Activated CD4-positive, alpha-beta T cell treated with anti-CD3 and anti-CD28 coated beads, Interleukin-2, amount 10 ng/mL, durations not matched to agents 24 days and 14 days (primary cell): Measurements from ENCODE around the gene AIP. TPM values are rescaled to one million over a fixed set of nuclear protein-coding genes. Genes with fewer than 3 reads are reported as not detected.

Experiments used
- DNase-seq: peaks from one replicate; pipeline ENCODE4 v3.0.0; 2022
- H3K27ac Mint-ChIP-seq: one replicate; pipeline ENCODE4 v1.8.0; 2022; ENCODE audit warnings: mild to moderate bottlenecking, mixed read lengths
- H3K27me3 Mint-ChIP-seq: one replicate; pipeline ENCODE4 v1.8.0; 2022; ENCODE audit warnings: mixed read lengths
- H3K36me3 Mint-ChIP-seq: one replicate; pipeline ENCODE4 v1.8.0; 2022; ENCODE audit warnings: low read depth, mild to moderate bottlenecking, mixed read lengths
- H3K4me1 Mint-ChIP-seq: one replicate; pipeline ENCODE4 v1.8.0; 2021; ENCODE audit warnings: mixed read lengths
- H3K4me3 Mint-ChIP-seq: one replicate; pipeline ENCODE4 v1.8.0; 2022; ENCODE audit warnings: mild to moderate bottlenecking, moderate library complexity, mixed read lengths
- H3K9me3 Mint-ChIP-seq: one replicate; pipeline ENCODE4 v1.8.0; 2021; ENCODE audit warnings: mixed read lengths
- intact Hi-C: fragments of 100-400 bp; cut with micrococcal nuclease; formaldehyde crosslinking; loops from one replicate; pipeline ENCODE4 v1.15.1; 2023
- total RNA-seq: library from RNA; stranded (reverse); gene quantifications from 2 replicates; pipeline ENCODE4 v1.2.3, GENCODE V29; 2022

The AIP gene
- total RNA-seq, 1 donor from 2014 or later = 189 TPM

- intact Hi-C loops = loop anchor here (10.0 kb wide), 1 partner anchor 535 kb away; the partner anchor contains the start of gene PC
- no peak for DNase-seq
- Mint-ChIP-seq H3K27ac (peak overlapping the region; percentile 99), H3K9me3 (peaks cover 6% of the 10 kb centered on the region), H3K27me3 (no peaks in the 10 kb centered on the region), H3K4me1 (peaks cover 46% of the 10 kb centered on the region), H3K4me3 (no peak overlapping the region), H3K36me3 (peaks cover 66% of the 10 kb centered on the region)
Measured at GRCh38 chr11:67489203-67489884, 6.5 kb downstream of the AIP start.

- no peak for DNase-seq
- H3K27me3 Mint-ChIP-seq = no peaks in the 10 kb centered on the region
- H3K27ac Mint-ChIP-seq = peak overlapping the region; percentile 86
- intact Hi-C loops = loop anchor here (10.0 kb wide), 1 partner anchor 535 kb away; the partner anchor contains the start of gene PC
- H3K4me1 Mint-ChIP-seq = peaks cover 38% of the 10 kb centered on the region
- no peak overlapping the region for H3K4me3 Mint-ChIP-seq
- H3K9me3 Mint-ChIP-seq = peaks cover 6% of the 10 kb centered on the region
- peaks cover 59% of the 10 kb centered on the region for H3K36me3 Mint-ChIP-seq
Measured at GRCh38 chr11:67489885-67490726, 7.3 kb downstream of the AIP start.

GRCh38 chr11:67490727-67491065, 7.9 kb downstream of the AIP start:
- intact Hi-C loops = no loop called here
- Mint-ChIP-seq H3K36me3 (peaks cover 59% of the 10 kb centered on the region), H3K4me3 (no peak overlapping the region), H3K27me3 (no peaks in the 10 kb centered on the region), H3K27ac (peak overlapping the region; percentile 73), H3K4me1 (peaks cover 36% of the 10 kb centered on the region), H3K9me3 (peaks cover 6% of the 10 kb centered on the region)
- DNase-seq = no peak

- intact Hi-C loops = no loop called here
- H3K27ac Mint-ChIP-seq = peak overlapping the region; percentile 73
- peaks cover 30% of the 10 kb centered on the region for H3K4me1 Mint-ChIP-seq
- peaks cover 58% of the 10 kb centered on the region for H3K36me3 Mint-ChIP-seq
- H3K27me3 Mint-ChIP-seq = no peaks in the 10 kb centered on the region
- no peak overlapping the region for H3K4me3 Mint-ChIP-seq
- DNase-seq = no peak
- peaks cover under 1% of the 10 kb centered on the region for H3K9me3 Mint-ChIP-seq
Measured at GRCh38 chr11:67491276-67492068, 8.6 kb downstream of the AIP start.

DNA sequence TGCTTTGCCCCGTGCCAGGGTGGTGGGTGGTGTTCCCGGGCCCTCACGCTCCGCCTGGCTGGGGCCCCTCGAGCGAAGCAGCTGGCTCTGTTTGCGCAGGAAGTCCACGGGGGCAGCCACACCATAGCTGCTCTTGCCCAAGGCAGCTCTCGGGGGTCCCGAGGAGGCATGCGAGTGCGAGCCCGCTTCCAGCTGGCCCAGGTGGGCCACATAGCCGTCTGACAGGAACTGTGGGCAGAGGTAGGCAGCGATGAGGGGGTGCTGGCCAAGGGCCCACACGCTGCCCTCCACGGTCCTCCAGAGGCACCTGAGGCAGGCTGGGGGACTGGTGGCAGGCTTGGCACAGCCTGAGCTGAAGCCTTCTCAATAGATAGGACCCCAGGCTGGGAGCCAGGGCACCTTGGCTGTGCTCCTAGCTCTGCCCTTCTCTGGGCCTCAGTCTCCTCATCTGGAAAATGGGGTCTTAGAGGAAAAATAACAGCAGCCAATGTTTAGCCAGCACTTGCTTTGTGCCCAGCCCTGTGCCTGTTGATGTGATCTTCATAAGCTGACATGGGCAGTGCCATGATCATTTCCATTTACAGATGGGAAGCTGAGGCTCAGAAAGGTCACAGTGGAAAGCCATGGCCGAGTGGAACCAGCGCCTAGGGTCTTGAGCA, 9.4 kb downstream of the AIP start:
- no peak overlapping the region for H3K27ac Mint-ChIP-seq
- no peaks in the 10 kb centered on the region for H3K9me3 Mint-ChIP-seq
- DNase-seq = no peak
- no peaks in the 10 kb centered on the region for H3K27me3 Mint-ChIP-seq
- H3K4me1 Mint-ChIP-seq = peaks cover 23% of the 10 kb centered on the region
- peaks cover 57% of the 10 kb centered on the region for H3K36me3 Mint-ChIP-seq
- intact Hi-C loops = no loop called here
- no peak overlapping the region for H3K4me3 Mint-ChIP-seq

- H3K9me3 Mint-ChIP-seq = no peaks in the 10 kb centered on the region
- H3K4me3 Mint-ChIP-seq = no peak overlapping the region
- no peak overlapping the region for H3K27ac Mint-ChIP-seq
- peaks cover 55% of the 10 kb centered on the region for H3K36me3 Mint-ChIP-seq
- H3K27me3 Mint-ChIP-seq = no peaks in the 10 kb centered on the region
- peak; percentile 74 for DNase-seq
- intact Hi-C loops = no loop called here
- peaks cover 16% of the 10 kb centered on the region for H3K4me1 Mint-ChIP-seq
Measured at GRCh38 chr11:67492801-67493547, 10.1 kb downstream of the AIP start.

GRCh38 chr11:67493548-67494370, 10.9 kb downstream of the AIP start:
- Mint-ChIP-seq H3K4me1 (peaks cover 8% of the 10 kb centered on the region), H3K27ac (no peak overlapping the region), H3K9me3 (no peaks in the 10 kb centered on the region), H3K36me3 (peaks cover 50% of the 10 kb centered on the region), H3K27me3 (no peaks in the 10 kb centered on the region), H3K4me3 (no peak overlapping the region)
- intact Hi-C loops = no loop called here
- no peak for DNase-seq

DNA sequence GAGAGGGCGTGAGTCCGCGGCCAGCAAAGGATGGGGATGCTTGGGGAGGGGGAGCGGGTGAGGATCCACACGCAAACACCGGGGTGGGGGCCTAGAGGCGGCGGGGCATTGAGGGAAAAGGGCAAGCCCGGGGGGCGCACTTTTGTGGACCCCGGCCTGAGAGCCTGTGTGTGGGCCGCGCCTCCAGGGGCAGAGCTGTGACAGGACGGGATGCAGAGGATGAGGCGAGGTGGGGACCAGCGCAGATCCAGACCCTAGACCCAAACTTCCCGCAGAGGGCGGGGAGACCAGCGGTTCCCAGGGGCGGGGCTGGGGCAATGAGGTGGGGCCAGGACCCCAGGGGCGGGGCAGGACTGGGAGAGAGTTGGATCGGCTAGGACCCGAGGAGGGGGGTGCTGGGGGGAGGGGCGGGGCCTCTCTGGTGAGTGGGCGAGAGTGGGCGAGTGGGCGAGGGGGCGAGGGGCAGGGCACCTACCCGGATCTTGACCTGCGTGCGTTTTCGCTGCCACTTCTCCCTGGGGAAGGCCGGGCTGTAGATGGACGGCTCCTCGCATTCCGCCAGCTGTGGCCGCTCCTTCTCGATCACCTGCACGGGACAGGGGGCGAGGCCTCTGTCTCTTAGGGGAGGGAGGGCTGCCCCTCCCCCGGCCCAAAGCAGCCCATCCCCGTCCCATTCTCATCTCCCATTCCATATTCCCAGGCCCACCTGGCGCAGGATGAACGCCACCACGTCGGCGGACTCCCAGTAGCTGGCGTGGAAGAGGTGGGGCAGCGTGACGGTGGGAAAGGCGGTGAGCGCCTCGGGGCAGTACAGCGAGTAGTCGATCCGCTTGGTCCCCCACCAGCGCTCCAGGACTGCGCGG, 11.8 kb downstream of the AIP start:
- Mint-ChIP-seq H3K36me3 (peaks cover 52% of the 10 kb centered on the region), H3K9me3 (peaks cover 2% of the 10 kb centered on the region), H3K4me3 (no peak overlapping the region), H3K27me3 (no peaks in the 10 kb centered on the region), H3K4me1 (peaks cover 7% of the 10 kb centered on the region), H3K27ac (no peak overlapping the region)
- intact Hi-C loops = no loop called here
- DNase-seq = no peak

DNA sequence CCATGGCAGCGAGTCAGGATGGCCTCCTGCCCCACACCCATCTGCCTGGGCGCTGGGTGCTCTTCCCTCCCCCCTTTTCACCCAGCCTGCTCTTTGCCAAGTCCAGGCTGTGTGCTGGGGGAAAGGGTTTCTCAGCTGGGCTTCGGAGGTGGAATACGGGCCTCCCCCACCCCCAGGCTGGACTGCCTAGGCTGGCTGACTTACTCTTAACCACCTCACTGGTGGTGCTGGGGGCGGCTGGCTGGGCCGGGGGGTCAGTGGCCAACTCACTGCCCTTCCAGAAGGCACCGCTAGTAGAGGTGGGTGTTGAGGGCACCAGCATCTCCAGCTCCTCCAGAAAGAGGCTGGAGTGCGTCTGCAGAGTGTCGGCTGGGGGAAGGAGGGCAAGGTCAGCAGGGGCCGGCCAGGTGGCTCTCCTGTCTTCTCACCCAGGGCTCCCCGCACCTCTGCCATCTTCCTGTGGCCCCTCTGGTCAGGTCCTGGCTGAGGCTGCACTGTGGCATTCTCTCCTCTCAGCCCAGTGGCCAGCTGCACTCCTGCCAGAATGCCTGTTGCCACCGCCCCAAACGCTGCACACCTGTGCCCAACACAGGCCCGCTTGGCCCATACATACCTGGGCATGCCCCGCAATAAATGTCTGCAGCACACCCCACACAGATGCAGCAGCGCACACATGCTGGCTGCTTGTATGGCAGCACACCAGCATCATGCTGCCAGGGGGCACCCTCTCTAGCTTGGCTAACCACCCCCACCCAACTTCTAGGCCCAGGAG, 12.6 kb downstream of the AIP start:
- peaks cover 4% of the 10 kb centered on the region for H3K4me1 Mint-ChIP-seq
- DNase-seq = no peak
- no peak overlapping the region for H3K4me3 Mint-ChIP-seq
- no peaks in the 10 kb centered on the region for H3K27me3 Mint-ChIP-seq
- intact Hi-C loops = no loop called here
- H3K9me3 Mint-ChIP-seq = peaks cover 3% of the 10 kb centered on the region
- no peak overlapping the region for H3K27ac Mint-ChIP-seq
- peaks cover 49% of the 10 kb centered on the region for H3K36me3 Mint-ChIP-seq

DNA sequence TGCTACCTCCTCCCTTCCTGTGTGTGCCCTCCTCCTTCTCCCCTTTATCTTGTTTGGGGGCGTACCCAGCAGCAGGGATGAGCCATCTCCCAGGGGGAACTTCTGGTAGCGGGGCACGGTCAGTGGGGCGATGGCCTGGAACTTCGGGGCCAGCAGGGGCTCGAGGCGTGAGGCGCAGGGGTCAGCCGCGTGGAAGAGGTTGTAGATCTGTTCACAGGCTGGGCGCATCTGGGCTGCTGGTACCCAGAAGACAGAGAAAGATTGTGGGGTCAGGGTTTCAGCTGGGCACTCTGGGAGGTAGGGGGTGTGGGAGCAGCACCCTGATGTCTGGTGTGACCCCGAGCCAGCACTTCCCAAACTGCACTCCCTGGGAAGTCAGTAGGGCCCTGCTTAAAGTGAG, 13.3 kb downstream of the AIP start:
- no peaks in the 10 kb centered on the region for H3K27me3 Mint-ChIP-seq
- no peak overlapping the region for H3K27ac Mint-ChIP-seq
- H3K9me3 Mint-ChIP-seq = peaks cover 3% of the 10 kb centered on the region
- intact Hi-C loops = no loop called here
- H3K4me1 Mint-ChIP-seq = peaks cover 11% of the 10 kb centered on the region
- DNase-seq = no peak
- no peak overlapping the region for H3K4me3 Mint-ChIP-seq
- H3K36me3 Mint-ChIP-seq = peaks cover 52% of the 10 kb centered on the region

DNA sequence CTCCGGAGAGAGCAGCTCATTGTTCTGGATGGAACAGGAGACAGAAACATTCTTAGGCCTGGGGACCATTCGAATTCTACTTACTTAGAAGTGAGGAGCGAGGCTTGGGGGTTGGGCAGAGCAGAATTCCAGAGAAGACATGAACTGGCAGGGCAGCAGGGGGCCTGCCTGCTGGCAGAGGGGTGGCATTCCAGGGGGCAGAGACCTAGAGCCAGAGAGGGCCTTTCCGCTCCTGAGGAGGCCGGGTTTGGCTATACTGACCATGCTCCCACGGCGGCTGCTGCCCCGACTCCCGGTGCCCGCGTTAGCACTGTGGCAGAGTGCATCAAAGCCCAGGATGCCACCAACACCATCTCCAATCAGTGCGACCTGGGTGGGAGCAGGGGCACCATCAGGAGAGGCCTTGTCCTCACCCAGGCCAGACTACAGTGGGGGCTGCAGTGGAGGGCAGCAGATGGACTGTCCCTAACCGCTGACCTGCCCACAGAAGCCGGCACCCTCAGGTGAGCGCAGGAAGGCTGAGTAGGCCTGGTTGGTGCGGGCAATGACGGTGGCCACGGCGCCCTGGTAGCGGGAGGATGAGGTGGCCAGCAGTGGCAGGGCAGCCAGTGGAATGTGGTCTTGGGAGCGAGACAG, 14.9 kb downstream of the AIP start:
- H3K4me1 Mint-ChIP-seq = peaks cover 16% of the 10 kb centered on the region
- no peak for DNase-seq
- intact Hi-C loops = no loop called here
- no peak overlapping the region for H3K27ac Mint-ChIP-seq
- peaks cover 3% of the 10 kb centered on the region for H3K9me3 Mint-ChIP-seq
- no peaks in the 10 kb centered on the region for H3K27me3 Mint-ChIP-seq
- no peak overlapping the region for H3K4me3 Mint-ChIP-seq
- H3K36me3 Mint-ChIP-seq = peaks cover 49% of the 10 kb centered on the region
